Activated CD4-positive, alpha-beta T cell treated with anti-CD3 and anti-CD28 coated beads, Interleukin-2, amount 10 ng/mL, durations not matched to agents 24 days and 14 days (primary cell): ENCODE results near the gene EHBP1. TPM values are rescaled to one million over a fixed set of nuclear protein-coding genes. Genes with fewer than 3 reads are reported as not detected.

ENCODE experiments used
- DNase-seq: peaks from one replicate; pipeline ENCODE4 v3.0.0; 2022
- H3K27ac Mint-ChIP-seq: one replicate; pipeline ENCODE4 v1.8.0; 2022; ENCODE audit warnings: mild to moderate bottlenecking, mixed read lengths
- H3K27me3 Mint-ChIP-seq: one replicate; pipeline ENCODE4 v1.8.0; 2022; ENCODE audit warnings: mixed read lengths
- H3K36me3 Mint-ChIP-seq: one replicate; pipeline ENCODE4 v1.8.0; 2022; ENCODE audit warnings: low read depth, mild to moderate bottlenecking, mixed read lengths
- H3K4me1 Mint-ChIP-seq: one replicate; pipeline ENCODE4 v1.8.0; 2021; ENCODE audit warnings: mixed read lengths
- H3K4me3 Mint-ChIP-seq: one replicate; pipeline ENCODE4 v1.8.0; 2022; ENCODE audit warnings: mild to moderate bottlenecking, moderate library complexity, mixed read lengths
- H3K9me3 Mint-ChIP-seq: one replicate; pipeline ENCODE4 v1.8.0; 2021; ENCODE audit warnings: mixed read lengths
- intact Hi-C: fragments of 100-400 bp; cut with micrococcal nuclease; formaldehyde crosslinking; loops from one replicate; pipeline ENCODE4 v1.15.1; 2023
- total RNA-seq: library from RNA; stranded (reverse); gene quantifications from 2 replicates; pipeline ENCODE4 v1.2.3, GENCODE V29; 2022

EHBP1 gene
- total RNA-seq, 1 donor from 2014 or later, result 27.4 TPM

- intact Hi-C loops, result no loop called here
- no peak overlapping the region for H3K27ac Mint-ChIP-seq
- no peak for DNase-seq
- H3K27me3 Mint-ChIP-seq, result no peaks in the 10 kb centered on the region
- H3K36me3 Mint-ChIP-seq, result peaks cover 2% of the 10 kb centered on the region
- H3K4me1 Mint-ChIP-seq, result peaks cover 6% of the 10 kb centered on the region
- H3K4me3 Mint-ChIP-seq, result no peak overlapping the region
- peaks cover 4% of the 10 kb centered on the region for H3K9me3 Mint-ChIP-seq
Observed at GRCh38 chr2:62812921-62813825, 107.7 kb downstream of the EHBP1 start.

- Mint-ChIP-seq H3K36me3 (no peaks in the 10 kb centered on the region), H3K4me1 (peaks cover 2% of the 10 kb centered on the region), H3K27ac (no peak overlapping the region), H3K9me3 (no peaks in the 10 kb centered on the region), H3K4me3 (no peak overlapping the region), H3K27me3 (no peaks in the 10 kb centered on the region)
- intact Hi-C loops, result no loop called here
- no peak for DNase-seq
Observed at GRCh38 chr2:62814123-62814522, 108.6 kb downstream of the EHBP1 start.

- H3K27ac Mint-ChIP-seq, result no peak overlapping the region
Observed at GRCh38 chr2:62817348-62817747, 111.8 kb downstream of the EHBP1 start.

GRCh38 chr2:62817995-62818713 lies 112.6 kb downstream of the EHBP1 start:
- H3K36me3 Mint-ChIP-seq, result no peaks in the 10 kb centered on the region
- DNase-seq, result no peak
- H3K27me3 Mint-ChIP-seq, result no peaks in the 10 kb centered on the region
- no peak overlapping the region for H3K27ac Mint-ChIP-seq
- H3K4me1 Mint-ChIP-seq, result peaks cover 2% of the 10 kb centered on the region
- H3K9me3 Mint-ChIP-seq, result no peaks in the 10 kb centered on the region
- intact Hi-C loops, result no loop called here
- H3K4me3 Mint-ChIP-seq, result no peak overlapping the region

More at GRCh38 chr2:62817348-62817747, 111.8 kb downstream of the EHBP1 start:
- intact Hi-C loops, result no loop called here
- no peaks in the 10 kb centered on the region for H3K27me3 Mint-ChIP-seq
- no peaks in the 10 kb centered on the region for H3K9me3 Mint-ChIP-seq
- H3K36me3 Mint-ChIP-seq, result no peaks in the 10 kb centered on the region
- no peak overlapping the region for H3K4me3 Mint-ChIP-seq
- peaks cover 2% of the 10 kb centered on the region for H3K4me1 Mint-ChIP-seq
- no peak for DNase-seq

DNA sequence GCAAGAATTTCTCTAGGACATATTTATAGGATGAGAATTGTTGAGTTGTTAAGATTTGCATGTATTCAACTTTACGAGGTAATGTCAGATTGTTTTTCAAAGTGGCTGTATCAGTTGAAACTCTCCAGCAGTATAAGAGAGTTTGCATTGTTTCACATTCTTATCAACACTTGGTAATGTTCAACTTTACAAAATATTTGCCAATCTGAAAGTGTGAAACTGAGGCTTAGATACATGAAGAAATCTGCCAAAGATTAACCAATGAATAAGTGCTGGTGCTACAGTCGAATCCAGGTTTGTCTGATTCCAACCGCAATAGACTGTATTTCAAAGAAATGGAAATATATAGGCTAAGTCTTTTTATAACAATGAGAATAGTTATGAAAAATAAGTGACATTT lies 117.0 kb downstream of the EHBP1 start:
- no peaks in the 10 kb centered on the region for H3K27me3 Mint-ChIP-seq
- H3K9me3 Mint-ChIP-seq, result peaks cover 4% of the 10 kb centered on the region
- H3K4me3 Mint-ChIP-seq, result no peak overlapping the region
- intact Hi-C loops, result no loop called here
- peaks cover 10% of the 10 kb centered on the region for H3K36me3 Mint-ChIP-seq
- H3K4me1 Mint-ChIP-seq, result peaks cover 4% of the 10 kb centered on the region
- H3K27ac Mint-ChIP-seq, result no peak overlapping the region
- DNase-seq, result no peak

GRCh38 chr2:62824388-62824787 lies 118.9 kb downstream of the EHBP1 start:
- H3K4me1 Mint-ChIP-seq, result peaks cover 3% of the 10 kb centered on the region
- DNase-seq, result no peak
- peaks cover 11% of the 10 kb centered on the region for H3K36me3 Mint-ChIP-seq
- H3K4me3 Mint-ChIP-seq, result no peak overlapping the region
- H3K27ac Mint-ChIP-seq, result no peak overlapping the region
- intact Hi-C loops, result no loop called here
- no peaks in the 10 kb centered on the region for H3K27me3 Mint-ChIP-seq
- H3K9me3 Mint-ChIP-seq, result peaks cover 4% of the 10 kb centered on the region

GRCh38 chr2:62826141-62826540 lies 120.6 kb downstream of the EHBP1 start:
- intact Hi-C loops, result no loop called here
- Mint-ChIP-seq H3K9me3 (peaks cover 10% of the 10 kb centered on the region), H3K4me3 (no peak overlapping the region), H3K27me3 (no peaks in the 10 kb centered on the region), H3K4me1 (peaks cover 3% of the 10 kb centered on the region), H3K27ac (no peak overlapping the region), H3K36me3 (peaks cover 14% of the 10 kb centered on the region)
- DNase-seq, result no peak

DNA sequence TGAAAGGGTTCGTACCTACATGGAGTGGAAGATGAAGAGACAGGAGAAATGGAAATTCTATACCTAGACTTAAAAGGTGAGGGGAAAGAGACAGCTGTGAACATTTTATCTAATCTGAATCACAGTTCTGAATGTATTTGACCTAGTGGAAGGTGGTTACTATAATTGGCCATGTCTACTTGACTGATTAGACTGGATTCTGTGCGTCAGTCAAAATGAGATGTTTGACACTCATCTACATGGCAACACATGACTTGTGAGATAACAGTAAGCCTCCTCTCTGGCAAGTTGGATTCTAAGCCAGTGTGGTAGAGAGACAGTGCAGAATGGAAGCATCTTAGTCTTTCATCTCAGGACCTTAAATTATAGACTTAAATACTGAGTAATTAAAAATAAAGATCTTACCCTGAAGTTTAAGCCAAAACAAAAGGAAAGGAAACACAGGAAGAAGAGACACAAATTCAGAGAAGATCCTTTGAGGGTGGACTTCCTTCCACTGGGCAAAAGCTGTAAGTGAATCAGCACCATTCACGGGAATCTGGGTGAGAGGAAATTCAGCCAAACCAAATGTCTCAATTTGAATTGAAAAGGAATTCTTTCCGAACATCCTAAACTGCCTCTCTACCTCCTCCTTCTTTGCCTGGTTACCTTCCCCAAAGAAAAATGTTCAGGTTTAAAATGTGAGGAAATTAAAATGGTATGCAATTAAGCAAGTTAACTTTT lies 121.6 kb downstream of the EHBP1 start:
- peaks cover 17% of the 10 kb centered on the region for H3K36me3 Mint-ChIP-seq
- H3K27ac Mint-ChIP-seq, result no peak overlapping the region
- peaks cover 5% of the 10 kb centered on the region for H3K4me1 Mint-ChIP-seq
- no peak overlapping the region for H3K4me3 Mint-ChIP-seq
- no peak for DNase-seq
- peaks cover 10% of the 10 kb centered on the region for H3K9me3 Mint-ChIP-seq
- intact Hi-C loops, result no loop called here
- H3K27me3 Mint-ChIP-seq, result no peaks in the 10 kb centered on the region

GRCh38 chr2:62831729-62832128 lies 126.2 kb downstream of the EHBP1 start:
- H3K27ac Mint-ChIP-seq, result no peak overlapping the region
- intact Hi-C loops, result no loop called here
- H3K36me3 Mint-ChIP-seq, result peaks cover 29% of the 10 kb centered on the region

DNA sequence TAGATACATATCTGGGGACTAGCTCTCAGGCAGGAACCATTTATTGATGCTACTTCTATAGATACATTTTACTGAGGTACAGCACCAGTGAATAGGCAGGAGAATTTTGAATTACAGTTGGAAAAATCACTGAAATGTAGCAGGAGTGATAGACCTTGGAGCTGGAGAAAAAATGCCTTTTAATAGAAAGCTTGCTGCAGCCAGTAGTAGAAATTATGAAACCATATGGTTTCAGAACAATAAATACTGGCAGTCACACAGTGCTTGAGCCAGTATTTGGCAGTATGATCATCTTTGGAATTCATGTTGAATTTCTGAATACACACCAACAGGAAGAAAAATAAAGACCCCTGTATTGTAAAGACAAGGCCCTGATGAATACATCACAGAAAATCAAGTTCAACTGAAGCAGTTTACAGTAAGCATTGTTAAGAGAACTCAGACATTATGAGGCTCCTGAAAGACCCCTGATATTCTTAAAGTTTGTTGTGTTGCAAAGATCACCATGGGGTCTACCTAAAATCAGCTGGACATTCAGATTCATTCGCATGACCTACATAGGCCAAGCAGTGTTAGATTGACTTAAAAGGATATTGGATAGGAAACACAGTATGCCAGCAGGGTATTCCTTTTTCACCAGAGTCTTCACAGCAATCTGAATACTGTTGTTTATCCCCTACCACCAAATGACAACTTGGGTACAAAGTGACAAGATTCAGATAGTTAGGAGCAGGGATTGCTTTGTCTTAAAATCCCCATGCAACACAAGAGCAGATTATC lies 139.0 kb downstream of the EHBP1 start:
- no peak for DNase-seq
- Mint-ChIP-seq H3K36me3 (peaks cover 1% of the 10 kb centered on the region), H3K4me1 (no peaks in the 10 kb centered on the region), H3K27me3 (no peaks in the 10 kb centered on the region), H3K4me3 (no peak overlapping the region), H3K27ac (no peak overlapping the region), H3K9me3 (peaks cover 3% of the 10 kb centered on the region)
- intact Hi-C loops, result no loop called here

More at GRCh38 chr2:62831729-62832128, 126.2 kb downstream of the EHBP1 start:
- DNase-seq, result no peak
- Mint-ChIP-seq H3K4me3 (no peak overlapping the region), H3K4me1 (peaks cover 2% of the 10 kb centered on the region), H3K27me3 (no peaks in the 10 kb centered on the region), H3K9me3 (peaks cover 13% of the 10 kb centered on the region)

DNA sequence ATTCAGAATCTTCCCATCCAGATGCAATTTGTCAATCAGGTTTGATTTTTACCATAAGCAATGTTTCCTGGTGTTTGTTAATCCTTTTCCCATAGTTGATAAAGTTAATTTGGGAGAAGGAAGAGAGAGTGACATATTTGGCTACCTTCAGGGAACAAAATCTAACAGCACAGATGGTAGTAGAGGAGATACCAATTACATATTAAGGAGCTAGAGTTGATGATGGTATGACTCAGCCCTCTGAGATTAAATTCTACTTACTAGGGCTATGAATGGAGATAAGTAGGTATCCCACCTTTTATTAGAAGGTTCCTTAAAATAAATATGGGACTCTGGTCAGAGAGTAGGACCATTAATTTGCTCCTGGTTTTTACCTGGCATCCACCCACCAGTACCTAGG lies 139.7 kb downstream of the EHBP1 start:
- DNase-seq, result no peak
- Mint-ChIP-seq H3K4me1 (no peaks in the 10 kb centered on the region), H3K27me3 (no peaks in the 10 kb centered on the region), H3K27ac (no peak overlapping the region), H3K36me3 (peaks cover 1% of the 10 kb centered on the region), H3K4me3 (no peak overlapping the region), H3K9me3 (peaks cover 3% of the 10 kb centered on the region)
- intact Hi-C loops, result no loop called here

DNA sequence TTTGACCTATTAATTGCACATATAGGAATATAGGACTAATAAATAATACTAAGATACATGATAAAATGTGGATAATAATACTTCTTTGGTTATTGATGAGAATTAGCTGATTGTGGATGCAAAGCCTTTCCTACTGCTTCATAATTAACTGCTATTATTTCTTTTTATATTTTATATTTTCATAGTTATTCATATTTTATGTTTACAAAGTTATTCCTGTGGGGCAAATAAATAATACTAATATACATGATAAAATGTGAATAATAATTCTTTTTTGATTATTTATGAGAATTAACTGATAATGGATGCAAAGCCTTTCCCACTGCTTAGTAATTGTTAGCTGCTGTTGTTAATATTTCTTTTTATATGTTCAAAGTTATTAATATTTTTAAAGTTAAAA lies 146.7 kb downstream of the EHBP1 start:
- Mint-ChIP-seq H3K4me1 (no peaks in the 10 kb centered on the region), H3K9me3 (no peaks in the 10 kb centered on the region), H3K4me3 (no peak overlapping the region), H3K36me3 (peaks cover 3% of the 10 kb centered on the region), H3K27ac (no peak overlapping the region), H3K27me3 (no peaks in the 10 kb centered on the region)
- intact Hi-C loops, result no loop called here
- no peak for DNase-seq
